Psoas muscle (tissue), 8 donors: ENCODE data around the gene SPTBN2. TPM values are rescaled to one million over a fixed set of nuclear protein-coding genes. Genes with fewer than 3 reads are reported as not detected.

Experiments
- ATAC-seq, 4 donors: fragments of 200-7000 bp; cut with Tn5 transposase; one replicate each; pipeline ENCODE4 v1.9.1; 2020; ENCODE audit warnings: moderate library complexity in 3 of 4, mild to moderate bottlenecking in 2 of 4
- DNase-seq, 2 donors: peaks; one replicate each; pipeline ENCODE4 v3.0.0-alpha.2; 2020
- H3K27ac ChIP-seq: fragments of 200-600 bp; one replicate; pipeline ENCODE4 v1.8.0; 2022
- H3K27me3 ChIP-seq, 3 donors: fragments of 200-600 bp in 1 of 3; one replicate each; pipeline versions ENCODE4 v1.6.1 to v1.8.0; 2013 to 2022; ENCODE audit warnings: low read length in 2 of 3, mild to moderate bottlenecking in 2 of 3, moderate library complexity in 1 of 3; ENCODE audit not compliant: insufficient read depth in 3 of 3
- H3K36me3 ChIP-seq, 2 donors: fragments of 200-600 bp in 1 of 2; one replicate each; pipeline versions ENCODE4 v1.6.1 to v1.8.0; 2013 to 2022; ENCODE audit warnings: low read depth in 1 of 2, mild to moderate bottlenecking in 1 of 2, moderate library complexity in 1 of 2; ENCODE audit not compliant: insufficient read depth in 1 of 2
- H3K4me1 ChIP-seq: fragments of 200-600 bp; one replicate; pipeline ENCODE4 v1.8.0; 2022
- H3K4me3 ChIP-seq: fragments of 200-600 bp; one replicate; pipeline ENCODE4 v1.8.0; 2022; ENCODE audit warnings: mild to moderate bottlenecking
- H3K9me3 ChIP-seq: fragments of 200-600 bp; one replicate; pipeline ENCODE4 v1.8.0; 2022
- WGBS, 3 donors: extraction: QIAGEN DNeasy Blood & Tissue Kit; methylation state at CpG; one replicate each; pipeline versions ENCODE4 v1.1.6 to v1.1.7; 2013; 5-methylcytosine and 5-hydroxymethylcytosine counted together
- intact Hi-C, 2 donors: fragments of 100-400 bp; cut with DNase I; formaldehyde crosslinking; loops; one replicate each; pipeline versions ENCODE4 v1.11.0 to v1.14.2; 2022
- polyA plus RNA-seq, 3 donors: library from polyadenylated mRNA; stranded (reverse); fragments of 200-250 nt; gene quantifications; one replicate each; pipeline ENCODE4 v1.2.3, GENCODE V29; 2013
- total RNA-seq, 4 donors: library from RNA; stranded (reverse); fragmentation: NEBNext Ultra II Directional in 2 of 4; extraction: Animal tissue kit (Norgen Biotek cat#: 25700) in 2 of 4; gene quantifications; one replicate each; pipeline versions ENCODE4 v1.2.1 to v1.2.4, GENCODE V29; 2021 to 2023
- TF ChIP-seq, protein P1 (sequence below): fragments of 200-600 bp; IDR thresholded peaks from one replicate; pipeline ENCODE4 v1.8.0; 2022; ENCODE audit warnings: antibody characterized with exemption
- donor health status: healthy with polysubstance abuse.
- donor health status: DM: no; HTN: no; CAD: no; lungs with moderate emphysema.
- donor health status: Bipolar disorder and iron deficiency.
- donor health status: healthy.
- donor health status: DM: yes; HTN: yes; CAD: no.
- donor health status: DM: no; HTN: no; CAD: no.
- donor health status: DM: no; HTN: no; CAD: no.
- donor health status: DM: yes; HTN: yes; CAD: no.

Gene SPTBN2
- total and polyA plus RNA-seq, 7 donors = 0.08 to 1.4 (median 0.43) TPM; not detected in 1

GRCh38 chr11:66686100-66686785 lies 42.8 kb downstream of the SPTBN2 start:
- no peaks in the 10 kb centered on the region for H3K27me3 ChIP-seq
- H3K9me3 ChIP-seq = no peaks in the 10 kb centered on the region
- peaks cover 0 to 3% of the 10 kb centered on the region in 2 donors for H3K36me3 ChIP-seq
- TF ChIP-seq, protein P1, sequence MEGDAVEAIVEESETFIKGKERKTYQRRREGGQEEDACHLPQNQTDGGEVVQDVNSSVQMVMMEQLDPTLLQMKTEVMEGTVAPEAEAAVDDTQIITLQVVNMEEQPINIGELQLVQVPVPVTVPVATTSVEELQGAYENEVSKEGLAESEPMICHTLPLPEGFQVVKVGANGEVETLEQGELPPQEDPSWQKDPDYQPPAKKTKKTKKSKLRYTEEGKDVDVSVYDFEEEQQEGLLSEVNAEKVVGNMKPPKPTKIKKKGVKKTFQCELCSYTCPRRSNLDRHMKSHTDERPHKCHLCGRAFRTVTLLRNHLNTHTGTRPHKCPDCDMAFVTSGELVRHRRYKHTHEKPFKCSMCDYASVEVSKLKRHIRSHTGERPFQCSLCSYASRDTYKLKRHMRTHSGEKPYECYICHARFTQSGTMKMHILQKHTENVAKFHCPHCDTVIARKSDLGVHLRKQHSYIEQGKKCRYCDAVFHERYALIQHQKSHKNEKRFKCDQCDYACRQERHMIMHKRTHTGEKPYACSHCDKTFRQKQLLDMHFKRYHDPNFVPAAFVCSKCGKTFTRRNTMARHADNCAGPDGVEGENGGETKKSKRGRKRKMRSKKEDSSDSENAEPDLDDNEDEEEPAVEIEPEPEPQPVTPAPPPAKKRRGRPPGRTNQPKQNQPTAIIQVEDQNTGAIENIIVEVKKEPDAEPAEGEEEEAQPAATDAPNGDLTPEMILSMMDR = no peak
- DNase-seq = no peak
- WGBS, 3 donors = 82 to 88% (median 87%) methylated on average over 15 of the region's 15 CpGs
- no peak overlapping the region for H3K4me3 ChIP-seq
- H3K27ac ChIP-seq = no peak overlapping the region
- no peak for ATAC-seq
- H3K4me1 ChIP-seq = no peaks in the 10 kb centered on the region
- intact Hi-C loops = loop anchor here in 1 of 2 donors (10.0 kb wide), 1 partner anchor 271 kb away; no protein-coding TSS in a partner anchor

- intact Hi-C loops = loop anchor here in 1 of 2 donors (10.0 kb wide), 1 partner anchor 271 kb away; no protein-coding TSS in a partner anchor
These were observed 43.5 kb downstream of the SPTBN2 start for GRCh38 chr11:66685276-66686099.

DNA sequence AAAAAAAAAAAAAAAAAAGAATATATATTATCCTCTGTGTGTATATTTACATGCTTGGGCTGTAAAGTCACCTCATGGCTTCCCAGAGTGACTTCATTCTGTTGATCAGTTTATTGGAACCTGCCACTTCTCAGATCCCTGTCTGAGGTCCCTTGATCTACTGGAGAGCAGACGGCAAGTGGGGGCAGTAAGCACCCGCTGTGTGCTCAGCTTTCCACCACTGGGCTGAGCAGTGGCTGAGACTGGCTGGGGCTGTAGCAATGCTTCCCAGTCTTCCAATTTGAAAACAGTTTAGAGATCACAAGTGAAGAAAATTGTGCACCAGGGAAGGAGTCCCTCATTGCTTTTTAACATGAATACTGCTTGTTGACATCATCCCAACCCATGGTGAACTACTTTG lies 44.4 kb downstream of the SPTBN2 start:
- H3K4me1 ChIP-seq = no peaks in the 10 kb centered on the region
- no peaks in the 10 kb centered on the region for H3K27me3 ChIP-seq
- peaks cover 0 to 3% of the 10 kb centered on the region in 2 donors for H3K36me3 ChIP-seq
- no peaks in the 10 kb centered on the region for H3K9me3 ChIP-seq
- no peak overlapping the region for H3K4me3 ChIP-seq
- TF ChIP-seq, protein P1 = no peak
- intact Hi-C loops = loop anchor here in 1 of 2 donors (10.0 kb wide), 1 partner anchor 270 kb away; no protein-coding TSS in a partner anchor
- ATAC-seq (no peak), DNase-seq (no peak)
- H3K27ac ChIP-seq = no peak overlapping the region
- WGBS, 3 donors = 89 to 96% (median 90%) methylated on average over 2 of the region's 2 CpGs

More at GRCh38 chr11:66685276-66686099, 43.5 kb downstream of the SPTBN2 start:
- no peak overlapping the region for H3K4me3 ChIP-seq
- WGBS, 3 donors = 77 to 82% (median 77%) methylated on average over 27 of the region's 27 CpGs
- no peak for ATAC-seq
- peaks cover 0 to 3% of the 10 kb centered on the region in 2 donors for H3K36me3 ChIP-seq
- no peaks in the 10 kb centered on the region for H3K27me3 ChIP-seq
- no peak overlapping the region for H3K27ac ChIP-seq
- DNase-seq = no peak
- TF ChIP-seq, protein P1 = no peak
- H3K4me1 ChIP-seq = no peaks in the 10 kb centered on the region
- no peaks in the 10 kb centered on the region for H3K9me3 ChIP-seq

GRCh38 chr11:66683877-66684276 lies 45.1 kb downstream of the SPTBN2 start:
- intact Hi-C loops = loop anchor here in 1 of 2 donors (10.0 kb wide), 1 partner anchor 269 kb away; no protein-coding TSS in a partner anchor
- DNase-seq (no peak), ATAC-seq (no peak)
- no peak overlapping the region for H3K4me3 ChIP-seq
- no peaks in the 10 kb centered on the region for H3K4me1 ChIP-seq
- H3K27me3 ChIP-seq = no peaks in the 10 kb centered on the region
- WGBS, 3 donors = 85 to 89% (median 87%) methylated on average over 8 of the region's 8 CpGs
- no peaks in the 10 kb centered on the region for H3K9me3 ChIP-seq
- TF ChIP-seq, protein P1 = no peak
- peaks cover 0 to 3% of the 10 kb centered on the region in 2 donors for H3K36me3 ChIP-seq
- no peak overlapping the region for H3K27ac ChIP-seq
